HUES64 (cell line): ENCODE results near the gene GATC.
"Not testable (repeated sequence)": the region's sequence is repeated elsewhere in the genome, so short reads cannot be mapped to it uniquely, and the experiment has no call there.

Experiments
- H3K27ac ChIP-seq: 2 replicates; pipeline ENCODE4 v1.7.0; 2013; ENCODE audit warnings: low read depth, low read length, inconsistent platforms
- H3K27me3 ChIP-seq: 2 replicates; pipeline ENCODE4 v1.6.1; 2013; ENCODE audit warnings: mild to moderate bottlenecking, low read length; ENCODE audit not compliant: insufficient read depth
- H3K36me3 ChIP-seq: 2 replicates; pipeline ENCODE4 v1.6.1; 2013; ENCODE audit warnings: mild to moderate bottlenecking, low read length; ENCODE audit not compliant: insufficient read depth
- H3K4me1 ChIP-seq: 2 replicates; pipeline ENCODE4 v1.6.1; 2013; ENCODE audit warnings: mild to moderate bottlenecking, low read length, moderate library complexity; ENCODE audit not compliant: insufficient read depth
- H3K4me3 ChIP-seq: 2 replicates; pipeline ENCODE4 v1.5.1; 2013; ENCODE audit warnings: mild to moderate bottlenecking, low read length, moderate library complexity
- H3K9ac ChIP-seq: 2 replicates; pipeline ENCODE4 v1.6.1; 2013; ENCODE audit warnings: mild to moderate bottlenecking, low read depth, low read length
- H3K9me3 ChIP-seq: 2 replicates; pipeline ENCODE4 v1.6.1; 2013; ENCODE audit warnings: low read depth, low read length; ENCODE audit not compliant: insufficient read depth
- WGBS: fragments of 150-250, 120-280 bp; methylation state at CpG from one replicate; pipeline ENCODE4 v1.1.7; 2013; ENCODE audit warnings: missing lambda C conversion rate; 5-methylcytosine and 5-hydroxymethylcytosine counted together

GATC gene

GRCh38 chr12:120473807-120474615 is 27.8 kb downstream of the GATC start:
- H3K9ac ChIP-seq: no peak overlapping the region
- H3K36me3 ChIP-seq: no peaks in the 10 kb centered on the region
- H3K27me3 ChIP-seq: no peaks in the 10 kb centered on the region
- H3K4me3 ChIP-seq: no peak overlapping the region
- H3K27ac ChIP-seq: no peak overlapping the region
- H3K4me1 ChIP-seq: peaks cover 6% of the 10 kb centered on the region; the same call in 1 of the 2 replicates
- no peaks in the 10 kb centered on the region for H3K9me3 ChIP-seq
- WGBS: 87% methylated on average over 6 of the region's 6 CpGs

- no peak overlapping the region for H3K27ac ChIP-seq
- WGBS: 33% methylated on average over 2 of the region's 2 CpGs
- no peaks in the 10 kb centered on the region for H3K36me3 ChIP-seq
- peaks cover 6% of the 10 kb centered on the region; the same call in 1 of the 2 replicates for H3K4me1 ChIP-seq
- no peaks in the 10 kb centered on the region for H3K27me3 ChIP-seq
- H3K4me3 ChIP-seq: no peak overlapping the region
- H3K9me3 ChIP-seq: no peaks in the 10 kb centered on the region
- H3K9ac ChIP-seq: no peak overlapping the region
These were observed 28.3 kb downstream of the GATC start for GRCh38 chr12:120474616-120474960.

GRCh38 chr12:120475643-120476042 is 29.4 kb downstream of the GATC start:
- Histone ChIP-seq H3K4me1 (peaks cover 6% of the 10 kb centered on the region; the same call in 1 of the 2 replicates), H3K4me3 (no peak overlapping the region), H3K27ac (no peak overlapping the region), H3K36me3 (no peaks in the 10 kb centered on the region), H3K27me3 (no peaks in the 10 kb centered on the region), H3K9me3 (no peaks in the 10 kb centered on the region), H3K9ac (no peak overlapping the region)
- WGBS: 100% methylated on average over 1 of the region's 1 CpG

GRCh38 chr12:120479458-120479857 is 33.2 kb downstream of the GATC start:
- H3K9me3 ChIP-seq: no peaks in the 10 kb centered on the region
- H3K4me1 ChIP-seq: peaks cover 6% of the 10 kb centered on the region; the same call in 1 of the 2 replicates
- H3K27ac ChIP-seq: no peak overlapping the region
- H3K27me3 ChIP-seq: no peaks in the 10 kb centered on the region
- WGBS: 83% methylated on average over 1 of the region's 1 CpG
- no peak overlapping the region for H3K4me3 ChIP-seq
- H3K36me3 ChIP-seq: no peaks in the 10 kb centered on the region
- no peak overlapping the region for H3K9ac ChIP-seq

- no peaks in the 10 kb centered on the region for H3K9me3 ChIP-seq
- H3K4me1 ChIP-seq: no peaks in the 10 kb centered on the region
- WGBS: 94% methylated on average over 1 of the region's 1 CpG
- no peak overlapping the region for H3K9ac ChIP-seq
- no peaks in the 10 kb centered on the region for H3K27me3 ChIP-seq
- no peaks in the 10 kb centered on the region for H3K36me3 ChIP-seq
- H3K4me3 ChIP-seq: no peak overlapping the region
- H3K27ac ChIP-seq: no peak overlapping the region
These were observed 34.0 kb downstream of the GATC start for GRCh38 chr12:120480211-120480610.

GRCh38 chr12:120481022-120481767 is 35.0 kb downstream of the GATC start:
- Histone ChIP-seq H3K27me3 (no peaks in the 10 kb centered on the region), H3K9ac (no peak overlapping the region), H3K4me1 (no peaks in the 10 kb centered on the region), H3K4me3 (no peak overlapping the region), H3K9me3 (no peaks in the 10 kb centered on the region), H3K36me3 (no peaks in the 10 kb centered on the region), H3K27ac (no peak overlapping the region)
- 99% methylated on average over 6 of the region's 9 CpGs for WGBS

- H3K9ac ChIP-seq: no peak overlapping the region
- 93% methylated on average over 1 of the region's 1 CpG for WGBS
- no peaks in the 10 kb centered on the region for H3K27me3 ChIP-seq
- H3K9me3 ChIP-seq: no peaks in the 10 kb centered on the region
- H3K4me3 ChIP-seq: no peak overlapping the region
- H3K36me3 ChIP-seq: no peaks in the 10 kb centered on the region
- H3K4me1 ChIP-seq: no peaks in the 10 kb centered on the region
- no peak overlapping the region for H3K27ac ChIP-seq
These were observed 37.4 kb downstream of the GATC start for GRCh38 chr12:120483621-120484020.

- no peak overlapping the region for H3K4me3 ChIP-seq
- WGBS: 94% methylated on average over 5 of the region's 7 CpGs
- no peak overlapping the region for H3K27ac ChIP-seq
- H3K9me3 ChIP-seq: no peaks in the 10 kb centered on the region
- H3K27me3 ChIP-seq: no peaks in the 10 kb centered on the region
- H3K4me1 ChIP-seq: no peaks in the 10 kb centered on the region
- H3K36me3 ChIP-seq: peaks cover 7% of the 10 kb centered on the region; the same call in 1 of the 2 replicates
- no peak overlapping the region for H3K9ac ChIP-seq
These were observed 40.0 kb downstream of the GATC start for GRCh38 chr12:120485961-120486881.

- H3K36me3 ChIP-seq, H3K4me3 ChIP-seq, H3K27ac ChIP-seq, H3K9me3 ChIP-seq, H3K9ac ChIP-seq, H3K27me3 ChIP-seq, H3K4me1 ChIP-seq: not testable (repeated sequence)
- 89% methylated on average over 7 of the region's 7 CpGs for WGBS
These were observed 41.3 kb downstream of the GATC start for GRCh38 chr12:120487552-120487951.

GRCh38 chr12:120488057-120488640 is 41.9 kb downstream of the GATC start:
- Histone ChIP-seq H3K9ac (no peak overlapping the region), H3K27ac (no peak overlapping the region), H3K4me1 (no peaks in the 10 kb centered on the region), H3K27me3 (no peaks in the 10 kb centered on the region), H3K4me3 (no peak overlapping the region), H3K9me3 (no peaks in the 10 kb centered on the region), H3K36me3 (peaks cover 9% of the 10 kb centered on the region; the same call in 1 of the 2 replicates)
- 75% methylated on average over 5 of the region's 5 CpGs for WGBS
